ENCODE data around the gene MB21D2.

MB21D2 gene

GRCh38 chr3:192921793-192922192 lies 4.1 kb upstream of the MB21D2 start:
- no peak for DNase-seq (ENCODE audit: low spot score)

GRCh38 chr3:192920411-192920810 lies 2.8 kb upstream of the MB21D2 start:
- no peak for DNase-seq (ENCODE audit: low spot score)

- no peak for DNase-seq (ENCODE audit: low spot score)
These were observed 2.2 kb upstream of the MB21D2 start for GRCh38 chr3:192919901-192920300.

GRCh38 chr3:192918275-192918588 lies 576 bp upstream of the MB21D2 start:
- no peak for DNase-seq (ENCODE audit: low spot score)

GRCh38 chr3:192917028-192917403 lies 640 bp downstream of the MB21D2 start:
- peak; percentile 72 for DNase-seq (ENCODE audit: low spot score)

- peak; percentile 21 for DNase-seq (ENCODE audit: low spot score)
These were observed 1.2 kb downstream of the MB21D2 start for GRCh38 chr3:192916371-192917027.

GRCh38 chr3:192915722-192916121 lies 1.9 kb downstream of the MB21D2 start:
- no peak for DNase-seq (ENCODE audit: low spot score)

GRCh38 chr3:192915304-192915703 lies 2.4 kb downstream of the MB21D2 start:
- DNase-seq (ENCODE audit: low spot score) = peak; percentile 40

- no peak for DNase-seq (ENCODE audit: low spot score)
These were observed 2.8 kb downstream of the MB21D2 start for GRCh38 chr3:192914848-192915247.

GRCh38 chr3:192913540-192913939 lies 4.1 kb downstream of the MB21D2 start:
- DNase-seq (ENCODE audit: low spot score) = no peak

- no peak for DNase-seq (ENCODE audit: low spot score)
These were observed 6.4 kb downstream of the MB21D2 start for GRCh38 chr3:192911293-192911692.

GRCh38 chr3:192907784-192908183 lies 9.9 kb downstream of the MB21D2 start:
- DNase-seq (ENCODE audit: low spot score) = no peak

- DNase-seq (ENCODE audit: low spot score) = no peak
These were observed 10.7 kb downstream of the MB21D2 start for GRCh38 chr3:192906940-192907339.

- DNase-seq (ENCODE audit: low spot score) = no peak
These were observed 11.5 kb downstream of the MB21D2 start for GRCh38 chr3:192905980-192906678.

GRCh38 chr3:192904632-192905289 lies 12.9 kb downstream of the MB21D2 start:
- DNase-seq (ENCODE audit: low spot score) = no peak

- DNase-seq (ENCODE audit: low spot score) = no peak
These were observed 15.1 kb downstream of the MB21D2 start for GRCh38 chr3:192902549-192902948.

GRCh38 chr3:192901435-192901834 lies 16.2 kb downstream of the MB21D2 start:
- peak; percentile 91 for DNase-seq (ENCODE audit: low spot score)

- DNase-seq (ENCODE audit: low spot score) = peak; percentile 23
These were observed 18.1 kb downstream of the MB21D2 start for GRCh38 chr3:192899540-192899982.

- DNase-seq (ENCODE audit: low spot score) = no peak
These were observed 20.7 kb downstream of the MB21D2 start for GRCh38 chr3:192897005-192897404.

- DNase-seq (ENCODE audit: low spot score) = no peak
These were observed 21.4 kb downstream of the MB21D2 start for GRCh38 chr3:192896208-192896607.

- DNase-seq (ENCODE audit: low spot score) = no peak
These were observed 23.0 kb downstream of the MB21D2 start for GRCh38 chr3:192894676-192895075.

GRCh38 chr3:192892981-192893700 lies 24.5 kb downstream of the MB21D2 start:
- DNase-seq (ENCODE audit: low spot score) = peak; percentile 49

All from RKO (cell line).